NCI-H1105 (cell line): ENCODE results near the gene APOBEC3F.
"Not testable (repeated sequence)": the region's sequence is repeated elsewhere in the genome, so short reads cannot be mapped to it uniquely, and the experiment has no call there.

Source experiments
- DNase-seq: peaks from one replicate; lab custom pipeline; 2025; lab: John Stamatoyannopoulos, UW

The APOBEC3F gene

DNA sequence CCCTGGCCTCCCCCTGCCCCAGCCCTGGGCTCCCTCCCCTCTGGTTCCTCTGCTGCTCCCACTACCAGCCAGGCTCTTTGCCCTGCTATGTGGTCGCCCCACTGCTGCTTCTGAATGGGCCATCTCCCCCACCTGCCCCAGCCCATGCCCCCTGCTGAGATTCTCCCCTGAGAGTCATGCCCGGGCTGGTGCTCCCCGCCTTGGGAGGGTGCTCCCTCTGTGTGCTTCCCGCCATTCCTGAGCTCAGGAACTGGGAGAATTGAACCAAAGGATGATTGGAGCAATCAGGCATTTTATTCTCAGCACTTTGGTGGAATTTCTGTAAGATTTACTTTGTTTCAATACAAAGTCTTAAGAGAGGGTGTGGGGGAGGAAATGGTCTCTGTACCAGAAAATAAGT is 12.9 kb upstream of the APOBEC3F start:
- no peak for DNase-seq

GRCh38 chr22:39028281-39028680 is 12.4 kb upstream of the APOBEC3F start:
- no peak for DNase-seq

DNA sequence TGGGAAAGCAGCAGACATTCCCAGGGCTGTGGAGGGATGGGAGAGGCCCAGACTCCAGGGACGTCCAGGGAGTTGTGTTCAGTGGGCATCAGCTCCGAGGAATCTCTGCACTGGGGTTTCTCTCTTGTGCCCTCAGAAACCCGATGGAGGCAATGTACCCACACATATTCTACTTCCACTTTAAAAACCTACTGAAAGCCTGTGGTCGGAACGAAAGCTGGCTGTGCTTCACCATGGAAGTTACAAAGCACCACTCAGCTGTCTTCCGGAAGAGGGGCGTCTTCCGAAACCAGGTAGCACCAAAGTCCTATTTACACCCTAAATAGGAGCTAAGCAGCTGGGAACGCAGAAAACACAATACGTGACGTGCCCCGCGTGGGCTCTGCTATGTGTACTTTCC is 11.4 kb upstream of the APOBEC3F start:
- DNase-seq, result no peak

DNA sequence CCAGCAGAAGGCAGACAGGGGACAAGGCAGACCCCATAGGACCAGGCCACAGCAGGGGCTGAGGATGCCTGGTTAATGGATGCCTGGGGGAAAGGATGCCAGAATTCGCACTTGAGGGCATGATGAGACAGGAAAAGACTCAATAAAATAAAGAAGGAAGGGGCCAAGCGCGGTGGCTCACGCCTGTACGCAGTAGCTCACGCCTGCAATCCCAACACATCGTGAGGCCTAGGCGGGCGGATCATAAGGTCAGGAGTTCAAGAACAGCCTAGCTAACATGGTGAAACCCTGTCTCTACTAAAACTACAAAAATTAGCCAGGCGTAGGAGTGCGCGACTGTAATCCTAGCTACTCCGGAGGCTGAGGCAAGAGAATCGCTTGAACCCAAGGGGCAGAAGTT is 10.0 kb upstream of the APOBEC3F start:
- no peak for DNase-seq

DNA sequence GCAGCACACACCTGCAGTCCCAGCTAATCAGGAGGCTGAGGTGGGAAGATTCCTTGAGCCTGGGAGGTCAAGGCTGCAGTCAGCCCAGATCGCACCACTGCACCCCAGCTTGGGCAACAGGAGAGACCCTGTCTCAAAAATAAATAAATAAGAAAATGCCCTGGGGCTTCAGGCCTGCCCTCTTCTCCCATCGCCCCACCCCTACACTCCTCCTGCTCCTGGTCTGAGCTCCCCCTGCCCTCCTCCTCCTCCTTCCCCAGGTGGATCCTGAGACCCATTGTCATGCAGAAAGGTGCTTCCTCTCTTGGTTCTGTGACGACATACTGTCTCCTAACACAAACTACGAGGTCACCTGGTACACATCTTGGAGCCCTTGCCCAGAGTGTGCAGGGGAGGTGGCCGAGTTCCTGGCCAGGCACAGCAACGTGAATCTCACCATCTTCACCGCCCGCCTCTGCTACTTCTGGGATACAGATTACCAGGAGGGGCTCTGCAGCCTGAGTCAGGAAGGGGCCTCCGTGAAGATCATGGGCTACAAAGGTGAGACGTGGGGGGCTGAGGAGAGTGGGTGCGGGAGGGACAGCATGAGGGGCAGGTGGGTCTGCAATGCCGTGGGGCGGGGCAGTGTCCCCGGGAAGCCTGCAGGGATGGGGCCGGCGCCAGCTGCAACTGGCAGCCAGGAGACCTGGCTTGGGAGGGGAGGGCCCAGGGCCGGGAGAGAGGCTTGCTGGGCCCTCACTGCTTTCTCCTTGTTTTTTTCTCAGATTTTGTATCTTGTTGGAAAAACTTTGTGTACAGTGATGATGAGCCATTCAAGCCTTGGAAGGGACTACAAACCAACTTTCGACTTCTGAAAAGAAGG is 9.0 kb upstream of the APOBEC3F start:
- not testable (repeated sequence) for DNase-seq

- DNase-seq, result not testable (repeated sequence)
Measured at GRCh38 chr22:39037071-39037470, 3.6 kb upstream of the APOBEC3F start.

GRCh38 chr22:39039306-39040126 is 1.1 kb upstream of the APOBEC3F start:
- no peak for DNase-seq

DNA sequence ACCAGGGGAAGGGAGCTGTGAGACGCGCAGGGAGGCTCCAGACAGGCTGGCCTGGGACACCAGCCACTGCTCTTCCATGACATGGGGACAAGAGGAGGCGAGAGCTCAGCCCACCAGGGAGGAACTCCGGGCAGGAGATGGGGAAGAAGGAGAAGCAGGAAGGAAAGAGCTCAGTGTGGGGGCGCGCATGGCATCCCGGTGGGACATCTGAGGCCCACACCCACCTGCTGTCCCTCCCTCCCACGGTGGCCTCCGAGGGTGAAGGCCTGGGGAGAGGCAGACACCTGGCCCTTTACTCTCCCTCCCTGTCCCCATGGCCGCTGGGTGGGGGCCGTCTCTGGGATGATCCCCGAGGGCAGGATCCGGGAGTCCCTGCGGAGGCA is 518 bp upstream of the APOBEC3F start:
- DNase-seq, result not testable (repeated sequence)

GRCh38 chr22:39041908-39042307 is 1.2 kb downstream of the APOBEC3F start:
- DNase-seq, result no peak

- DNase-seq, result not testable (repeated sequence)
Measured at GRCh38 chr22:39043063-39043462, 2.4 kb downstream of the APOBEC3F start.

DNA sequence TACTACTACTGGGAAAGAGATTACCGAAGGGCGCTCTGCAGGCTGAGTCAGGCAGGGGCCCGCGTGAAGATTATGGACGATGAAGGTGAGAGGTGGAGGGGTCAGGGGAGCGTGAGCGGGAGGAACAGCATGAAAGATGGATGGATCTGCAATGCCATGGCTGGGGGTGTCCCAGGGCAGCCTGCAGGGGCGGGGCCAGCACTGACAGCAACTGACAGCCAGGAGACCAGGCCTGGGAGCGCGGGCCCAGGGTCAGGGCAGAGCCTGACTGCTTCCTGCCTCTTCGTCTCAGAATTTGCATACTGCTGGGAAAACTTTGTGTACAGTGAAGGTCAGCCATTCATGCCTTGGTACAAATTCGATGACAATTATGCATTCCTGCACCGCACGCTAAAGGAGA is 4.5 kb downstream of the APOBEC3F start:
- not testable (repeated sequence) for DNase-seq

DNA sequence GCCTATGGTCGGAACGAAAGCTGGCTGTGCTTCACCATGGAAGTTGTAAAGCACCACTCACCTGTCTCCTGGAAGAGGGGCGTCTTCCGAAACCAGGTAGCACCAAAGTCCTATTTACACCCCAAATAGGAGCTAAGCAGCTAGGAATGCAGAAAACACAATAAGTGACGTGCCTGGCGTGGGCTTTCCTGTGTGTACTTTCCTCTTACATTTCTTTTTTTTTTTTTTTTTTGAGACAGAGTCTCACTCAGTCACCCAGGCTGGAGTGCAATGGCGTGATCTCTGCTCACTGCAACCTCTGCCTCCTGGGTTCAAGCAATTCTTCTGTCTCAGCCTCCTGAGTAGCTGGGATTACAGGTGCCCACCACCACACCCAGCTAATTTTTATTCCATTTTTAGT is 8.8 kb downstream of the APOBEC3F start:
- not testable (repeated sequence) for DNase-seq

DNA sequence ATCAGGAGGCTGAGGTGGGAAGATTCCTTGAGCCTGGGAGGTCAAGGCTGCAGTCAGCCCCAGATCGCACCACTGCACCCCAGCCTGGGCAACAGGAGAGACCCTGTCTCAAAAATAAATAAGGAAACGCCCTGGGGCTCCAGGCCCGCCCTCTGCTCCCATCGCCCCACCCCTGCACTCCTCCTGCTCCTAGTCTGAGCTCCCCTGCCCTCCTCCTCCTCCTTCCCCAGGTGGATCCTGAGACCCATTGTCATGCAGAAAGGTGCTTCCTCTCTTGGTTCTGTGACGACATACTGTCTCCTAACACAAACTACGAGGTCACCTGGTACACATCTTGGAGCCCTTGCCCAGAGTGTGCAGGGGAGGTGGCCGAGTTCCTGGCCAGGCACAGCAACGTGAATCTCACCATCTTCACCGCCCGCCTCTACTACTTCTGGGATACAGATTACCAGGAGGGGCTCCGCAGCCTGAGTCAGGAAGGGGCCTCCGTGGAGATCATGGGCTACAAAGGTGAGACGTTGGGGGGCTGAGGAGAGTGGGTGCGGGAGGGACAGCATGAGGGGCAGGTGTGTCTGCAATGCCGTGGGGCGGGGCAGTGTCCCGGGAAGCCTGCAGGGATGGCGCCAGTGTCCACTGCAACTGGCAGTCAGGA is 11.3 kb downstream of the APOBEC3F start:
- DNase-seq, result not testable (repeated sequence)

DNA sequence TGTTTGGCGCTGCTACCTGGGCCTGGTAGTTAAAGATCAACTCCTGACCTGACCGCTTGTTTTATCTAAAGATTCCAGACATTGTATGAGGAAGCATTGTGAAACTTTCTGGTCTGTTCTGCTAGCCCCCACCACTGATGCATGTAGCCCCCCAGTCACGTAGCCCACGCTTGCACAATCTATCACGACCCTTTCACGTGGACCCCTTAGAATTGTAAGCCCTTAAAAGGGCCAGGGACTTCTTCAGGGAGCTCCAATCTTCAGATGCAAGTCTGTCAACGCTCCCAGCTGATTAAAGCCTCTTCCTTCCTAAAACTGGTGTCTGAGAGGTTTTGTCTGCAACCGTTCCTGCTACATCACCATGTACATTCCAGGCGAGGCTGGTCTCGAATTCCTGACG is 15.0 kb downstream of the APOBEC3F start:
- no peak for DNase-seq

GRCh38 chr22:39061290-39061689 is 20.6 kb downstream of the APOBEC3F start:
- DNase-seq, result not testable (repeated sequence)

GRCh38 chr22:39061951-39062350 is 21.3 kb downstream of the APOBEC3F start:
- not testable (repeated sequence) for DNase-seq

DNA sequence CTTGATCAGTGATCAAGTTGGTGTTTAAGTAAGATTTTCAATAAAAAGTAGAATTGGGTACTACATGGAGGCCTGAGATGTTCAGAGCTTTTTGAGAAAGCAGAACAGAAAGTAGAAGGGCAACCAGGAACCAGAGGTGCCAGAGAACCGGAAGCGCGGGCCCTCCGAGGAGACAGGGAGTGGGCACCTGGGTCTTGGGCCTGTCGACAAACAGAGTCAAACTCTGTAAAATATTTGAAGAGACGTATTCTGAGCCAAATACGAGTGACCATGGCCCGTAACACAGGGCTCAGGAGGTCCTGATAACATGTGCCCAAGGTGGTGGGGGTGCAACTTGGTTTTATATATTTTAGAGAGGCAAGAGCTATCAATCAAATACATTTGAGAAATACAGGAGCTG is 23.2 kb downstream of the APOBEC3F start:
- DNase-seq, result not testable (repeated sequence)

DNA sequence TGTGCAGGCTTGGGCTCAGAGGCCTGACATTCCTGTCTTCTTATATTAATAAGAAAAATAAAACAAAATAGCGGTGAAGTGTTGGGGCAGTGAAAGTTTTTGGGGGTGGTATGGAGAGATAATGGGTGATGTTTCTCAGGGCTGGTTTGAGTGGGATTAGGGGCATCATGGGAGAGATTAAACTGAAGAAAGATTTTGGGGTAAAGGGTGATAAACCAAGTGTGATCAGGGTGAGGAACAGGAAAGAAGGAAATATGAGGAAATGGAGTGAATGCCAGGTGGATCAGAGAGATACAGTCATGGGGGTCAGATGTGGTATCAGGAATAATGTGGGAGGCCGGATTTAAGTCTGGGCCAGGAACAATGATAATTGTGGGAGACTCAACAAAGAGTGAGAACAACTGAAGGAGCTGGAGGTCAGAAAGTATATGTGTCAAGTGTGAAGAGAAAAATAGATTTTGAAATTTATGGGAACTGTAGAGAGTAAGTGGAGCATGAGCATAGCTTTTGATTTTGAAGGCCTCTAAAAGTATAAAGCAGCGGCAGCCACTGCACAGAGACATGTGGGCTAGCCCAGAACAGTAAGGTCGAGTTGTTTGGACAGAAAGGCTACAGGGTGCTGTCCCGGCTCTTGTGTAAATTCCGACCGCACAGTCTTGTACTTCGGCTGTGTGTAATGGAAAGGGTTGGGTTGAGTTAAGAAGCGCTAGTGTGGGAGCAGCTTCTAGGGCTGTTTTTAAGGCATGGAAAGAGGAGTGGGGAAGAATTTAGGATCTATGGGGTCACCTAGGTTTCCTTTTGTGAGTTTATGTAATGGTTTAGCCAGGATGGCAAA is 26.0 kb downstream of the APOBEC3F start:
- not testable (repeated sequence) for DNase-seq

- no peak for DNase-seq
Measured at GRCh38 chr22:39068033-39068785, 27.5 kb downstream of the APOBEC3F start.

DNA sequence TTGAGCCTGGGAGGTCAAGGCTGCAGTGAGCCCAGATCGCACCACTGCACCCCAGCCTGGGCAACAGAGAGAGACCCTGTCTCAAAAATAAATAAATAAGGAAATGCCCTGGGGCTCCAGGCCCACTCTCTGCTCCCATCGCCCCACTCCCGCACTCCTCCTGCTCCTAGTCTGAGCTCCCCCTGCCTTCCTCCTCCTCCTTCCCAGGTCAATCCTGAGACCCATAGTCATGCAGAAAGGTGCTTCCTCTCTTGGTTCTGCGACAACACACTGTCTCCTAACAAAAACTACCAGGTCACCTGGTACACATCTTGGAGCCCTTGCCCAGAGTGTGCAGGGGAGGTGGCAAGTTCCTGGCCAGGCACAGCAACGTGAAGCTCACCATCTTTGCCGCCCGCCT is 29.5 kb downstream of the APOBEC3F start:
- no peak for DNase-seq

DNA sequence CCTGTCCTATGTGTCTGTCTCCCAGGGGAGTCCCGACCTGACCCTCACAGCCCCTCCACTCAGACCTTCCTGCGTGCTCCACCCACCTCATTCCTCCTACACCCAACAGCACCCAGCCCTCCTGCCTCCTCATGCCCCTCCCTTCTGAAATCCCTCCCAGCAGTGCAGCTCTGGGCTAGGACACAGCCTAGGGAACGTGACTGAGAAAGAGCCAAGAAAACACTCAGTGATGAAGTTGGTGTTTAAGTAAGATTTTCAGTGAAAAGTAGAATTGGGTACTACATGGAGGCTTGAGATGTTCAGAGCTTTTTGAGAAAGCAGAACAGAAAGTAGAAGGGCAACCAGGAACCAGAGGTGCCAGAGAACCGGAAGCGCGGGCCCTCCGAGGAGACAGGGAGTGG is 31.9 kb downstream of the APOBEC3F start:
- DNase-seq, result not testable (repeated sequence)
